Right lung (tissue), 5 donors: ENCODE results near the gene TPRX1. TPM values are rescaled to one million over a fixed set of nuclear protein-coding genes. Genes with fewer than 3 reads are reported as not detected.
"Not testable (repeated sequence)": the region's sequence is repeated elsewhere in the genome, so short reads cannot be mapped to it uniquely, and the experiment has no call there.

Experiments
- DNase-seq, 2 donors: peaks; one replicate each; pipeline ENCODE4 v3.0.0-alpha.2; 2013
- polyA plus RNA-seq, 5 donors: library from polyadenylated mRNA; unstranded; fragments of 120-200 nt; gene quantifications; one replicate each; pipeline versions ENCODE4 v1.2.1 to v1.2.3, GENCODE V29; 2013; ENCODE audit warnings: inconsistent platforms in 1 of 5, low replicate concordance in 1 of 5; ENCODE audit not compliant: insufficient read length in 5 of 5, insufficient read depth in 1 of 5

TPRX1 gene
- polyA plus RNA-seq, 5 donors = not detected

GRCh38 chr19:47802521-47803043, 1.8 kb downstream of the TPRX1 start:
- DNase-seq = no peak

GRCh38 chr19:47801270-47801669, 3.1 kb downstream of the TPRX1 start:
- DNase-seq = no peak

- no peak for DNase-seq
These were observed 5.5 kb downstream of the TPRX1 start for GRCh38 chr19:47798904-47799266.

GRCh38 chr19:47797996-47798903, 6.1 kb downstream of the TPRX1 start:
- no peak for DNase-seq

- DNase-seq = no peak
These were observed 7.6 kb downstream of the TPRX1 start for GRCh38 chr19:47796785-47797184.

- no peak for DNase-seq
These were observed 9.8 kb downstream of the TPRX1 start for GRCh38 chr19:47794526-47794925.

GRCh38 chr19:47792616-47793015, 11.7 kb downstream of the TPRX1 start:
- DNase-seq = no peak

GRCh38 chr19:47790398-47790814, 13.9 kb downstream of the TPRX1 start:
- DNase-seq = no peak

- not testable (repeated sequence) for DNase-seq
These were observed 14.5 kb downstream of the TPRX1 start for GRCh38 chr19:47789811-47790210.

- DNase-seq = not testable (repeated sequence)
These were observed 17.0 kb downstream of the TPRX1 start for GRCh38 chr19:47787307-47787706.

- no peak for DNase-seq
These were observed 17.8 kb downstream of the TPRX1 start for GRCh38 chr19:47786566-47786965.

GRCh38 chr19:47781590-47782262, 22.6 kb downstream of the TPRX1 start:
- DNase-seq = no peak

- DNase-seq = no peak
These were observed 24.2 kb downstream of the TPRX1 start for GRCh38 chr19:47780215-47780551.

GRCh38 chr19:47779524-47780214, 24.7 kb downstream of the TPRX1 start:
- no peak for DNase-seq

- no peak for DNase-seq
These were observed 25.4 kb downstream of the TPRX1 start for GRCh38 chr19:47778954-47779351.

- peak; percentile 82 to 88 for DNase-seq
These were observed 26.1 kb downstream of the TPRX1 start, which contains the start of gene SELENOW for GRCh38 chr19:47778049-47778953. SELENOW (plus strand) TSS chr19:47778703; CDS start chr19:47778786, 83 bp downstream.

- not testable (repeated sequence) for DNase-seq
These were observed 26.9 kb downstream of the TPRX1 start for GRCh38 chr19:47777245-47778048.

GRCh38 chr19:47776568-47776967, 27.8 kb downstream of the TPRX1 start:
- peak in 1 of 2 donors; percentile 38 for DNase-seq

GRCh38 chr19:47771291-47771690, 33.1 kb downstream of the TPRX1 start:
- not testable (repeated sequence) for DNase-seq

GRCh38 chr19:47769534-47769933, 34.8 kb downstream of the TPRX1 start:
- no peak for DNase-seq
